Astrocyte of the spinal cord (primary cell): ENCODE results near the gene GPM6B.

Source experiments
- DNase-seq: peaks from one replicate; pipeline ENCODE4 v3.0.0; 2011; ENCODE audit warnings: low read depth, low spot score
- H3K4me3 ChIP-seq: 2 replicates; pipeline ENCODE4 v1.5.1; 2011; ENCODE audit warnings: low read depth, mild to moderate bottlenecking, low read length, moderate library complexity
- in situ Hi-C: cut with HindIII; loops from 2 replicates; pipeline ENCODE4 v1.10.0; 2017; ENCODE audit warnings: low sequenced_read_pairs
- TF ChIP-seq, protein P1 (sequence below): IDR thresholded peaks from 2 replicates; pipeline ENCODE4 v1.5.1; 2012; ENCODE audit warnings: low read depth, mild to moderate bottlenecking, low read length, inconsistent platforms

GPM6B gene

DNA sequence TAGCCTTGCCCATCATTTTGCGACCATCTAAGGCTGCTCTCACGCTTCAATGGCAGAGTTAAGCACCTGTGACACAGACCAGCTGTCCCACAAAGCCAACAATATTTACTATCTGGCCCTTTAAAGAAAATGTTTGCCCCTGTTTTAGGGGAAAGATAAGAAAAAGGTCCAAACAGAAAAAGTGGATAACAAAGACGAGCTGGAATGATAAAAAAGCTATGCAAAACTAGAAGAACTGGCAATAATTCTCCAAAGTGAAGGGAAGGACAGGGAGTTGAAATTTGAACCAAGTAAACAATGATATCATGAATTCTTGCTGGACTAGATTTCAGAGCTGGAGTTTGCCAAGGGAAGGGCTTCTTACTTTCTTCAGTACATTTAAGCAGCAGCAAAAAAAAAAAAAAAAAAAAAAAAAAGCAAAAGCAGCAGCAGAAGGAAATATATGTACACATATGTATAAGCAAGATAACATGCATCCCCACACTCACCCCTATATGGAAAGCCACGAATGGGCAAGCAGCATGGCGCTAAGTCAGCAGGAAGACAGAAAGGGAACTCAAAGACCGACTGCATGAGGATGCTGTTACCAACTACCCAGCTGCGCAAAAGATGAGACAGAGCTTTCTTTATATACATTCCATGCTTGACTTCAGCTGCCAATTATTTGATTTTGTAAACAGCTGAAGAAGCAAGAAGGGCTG, 94.9 kb downstream of the GPM6B start:
- TF ChIP-seq, protein P1, sequence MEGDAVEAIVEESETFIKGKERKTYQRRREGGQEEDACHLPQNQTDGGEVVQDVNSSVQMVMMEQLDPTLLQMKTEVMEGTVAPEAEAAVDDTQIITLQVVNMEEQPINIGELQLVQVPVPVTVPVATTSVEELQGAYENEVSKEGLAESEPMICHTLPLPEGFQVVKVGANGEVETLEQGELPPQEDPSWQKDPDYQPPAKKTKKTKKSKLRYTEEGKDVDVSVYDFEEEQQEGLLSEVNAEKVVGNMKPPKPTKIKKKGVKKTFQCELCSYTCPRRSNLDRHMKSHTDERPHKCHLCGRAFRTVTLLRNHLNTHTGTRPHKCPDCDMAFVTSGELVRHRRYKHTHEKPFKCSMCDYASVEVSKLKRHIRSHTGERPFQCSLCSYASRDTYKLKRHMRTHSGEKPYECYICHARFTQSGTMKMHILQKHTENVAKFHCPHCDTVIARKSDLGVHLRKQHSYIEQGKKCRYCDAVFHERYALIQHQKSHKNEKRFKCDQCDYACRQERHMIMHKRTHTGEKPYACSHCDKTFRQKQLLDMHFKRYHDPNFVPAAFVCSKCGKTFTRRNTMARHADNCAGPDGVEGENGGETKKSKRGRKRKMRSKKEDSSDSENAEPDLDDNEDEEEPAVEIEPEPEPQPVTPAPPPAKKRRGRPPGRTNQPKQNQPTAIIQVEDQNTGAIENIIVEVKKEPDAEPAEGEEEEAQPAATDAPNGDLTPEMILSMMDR, result no peak
- in situ Hi-C loops, result no loop called here
- H3K4me3 ChIP-seq, result no peak overlapping the region
- peak; percentile 64 for DNase-seq

DNA sequence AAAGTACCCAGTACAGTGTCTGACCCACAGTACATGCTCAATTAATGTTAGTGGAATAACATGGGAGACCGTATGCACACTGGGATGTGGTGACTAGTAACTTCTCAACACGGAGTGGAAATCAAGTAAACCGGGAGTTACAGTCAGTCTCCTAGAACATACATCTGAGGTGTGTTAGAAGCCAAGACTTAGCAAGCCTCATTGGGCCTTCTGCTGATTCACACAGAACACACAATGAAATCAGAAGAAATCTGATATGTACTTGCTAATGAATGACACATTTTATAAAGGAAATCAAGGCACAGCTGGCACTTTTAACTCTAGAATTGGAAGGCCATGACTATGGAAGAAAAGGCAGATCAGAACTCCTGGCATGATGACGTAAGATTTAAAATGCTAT, 95.5 kb downstream of the GPM6B start:
- H3K4me3 ChIP-seq, result no peak overlapping the region
- in situ Hi-C loops, result no loop called here
- TF ChIP-seq, protein P1, result no peak
- no peak for DNase-seq
